ENCODE data around the gene HOXD11.

DNA sequence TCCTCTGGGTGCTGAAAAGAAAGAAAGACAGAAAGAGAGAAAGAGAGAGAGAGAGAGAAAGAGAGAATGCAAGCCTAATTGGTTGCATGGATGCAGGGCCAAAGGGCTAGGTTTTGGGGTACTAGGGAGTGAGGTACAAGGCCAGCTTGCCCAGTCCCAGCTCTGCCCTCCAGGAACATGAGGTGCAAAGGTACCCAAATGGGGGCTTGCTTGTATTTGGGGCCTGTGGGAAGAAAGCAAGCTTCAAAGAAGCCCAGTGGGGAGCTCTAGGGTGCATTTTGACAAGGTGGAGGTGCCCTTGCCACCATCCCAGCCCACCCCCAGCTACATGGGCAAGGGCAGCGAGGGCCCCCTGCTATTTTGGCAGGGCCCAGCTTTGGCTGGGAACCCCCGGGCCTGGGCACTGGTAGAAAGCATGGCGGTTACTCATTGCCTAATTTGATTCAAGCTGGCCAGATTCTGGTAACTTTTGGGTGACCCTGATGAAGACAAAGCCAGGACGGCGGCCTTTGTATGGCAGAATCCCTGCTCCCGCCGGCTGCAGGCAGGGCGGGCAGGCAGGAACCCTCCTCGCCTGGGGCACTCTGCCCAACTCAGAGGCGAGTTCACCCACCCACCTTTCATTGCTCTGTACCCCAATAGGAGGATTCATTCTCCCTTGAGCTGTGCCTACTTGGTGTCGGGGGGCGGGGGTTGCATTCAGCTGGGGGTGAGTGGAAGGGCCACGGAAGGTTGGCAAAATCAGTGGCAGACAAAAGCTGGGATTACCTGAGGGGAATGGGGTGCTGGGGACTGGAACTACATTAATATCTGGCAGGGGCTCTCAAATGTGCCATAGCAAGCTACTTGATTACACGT is 43.7 kb downstream of the HOXD11 start:
- TF ChIP-seq POLR2A (IDR thresholded peaks at IDR 0.05; ENCODE audit: extremely low read depth, insufficient read length) (no peak), MYC (IDR thresholded peaks at IDR 0.05; ENCODE audit: low read depth, low read length) (no peak)
- TF ChIP-seq, protein P1, sequence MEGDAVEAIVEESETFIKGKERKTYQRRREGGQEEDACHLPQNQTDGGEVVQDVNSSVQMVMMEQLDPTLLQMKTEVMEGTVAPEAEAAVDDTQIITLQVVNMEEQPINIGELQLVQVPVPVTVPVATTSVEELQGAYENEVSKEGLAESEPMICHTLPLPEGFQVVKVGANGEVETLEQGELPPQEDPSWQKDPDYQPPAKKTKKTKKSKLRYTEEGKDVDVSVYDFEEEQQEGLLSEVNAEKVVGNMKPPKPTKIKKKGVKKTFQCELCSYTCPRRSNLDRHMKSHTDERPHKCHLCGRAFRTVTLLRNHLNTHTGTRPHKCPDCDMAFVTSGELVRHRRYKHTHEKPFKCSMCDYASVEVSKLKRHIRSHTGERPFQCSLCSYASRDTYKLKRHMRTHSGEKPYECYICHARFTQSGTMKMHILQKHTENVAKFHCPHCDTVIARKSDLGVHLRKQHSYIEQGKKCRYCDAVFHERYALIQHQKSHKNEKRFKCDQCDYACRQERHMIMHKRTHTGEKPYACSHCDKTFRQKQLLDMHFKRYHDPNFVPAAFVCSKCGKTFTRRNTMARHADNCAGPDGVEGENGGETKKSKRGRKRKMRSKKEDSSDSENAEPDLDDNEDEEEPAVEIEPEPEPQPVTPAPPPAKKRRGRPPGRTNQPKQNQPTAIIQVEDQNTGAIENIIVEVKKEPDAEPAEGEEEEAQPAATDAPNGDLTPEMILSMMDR (IDR thresholded peaks at IDR 0.05; ENCODE audit: low read depth, low read length) = no peak
- TF ChIP-seq, protein P2, sequence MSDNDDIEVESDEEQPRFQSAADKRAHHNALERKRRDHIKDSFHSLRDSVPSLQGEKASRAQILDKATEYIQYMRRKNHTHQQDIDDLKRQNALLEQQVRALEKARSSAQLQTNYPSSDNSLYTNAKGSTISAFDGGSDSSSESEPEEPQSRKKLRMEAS (IDR thresholded peaks at IDR 0.05; ENCODE audit: low read depth, low read length) = no peak
